Naive thymus-derived CD4-positive, alpha-beta T cell (primary cell): Measurements from ENCODE around the gene SPEM2. TPM values are rescaled to one million over a fixed set of nuclear protein-coding genes. Genes with fewer than 3 reads are reported as not detected.

Experiments
- ATAC-seq: fragments of 150-1000 bp; cut with Tn5 transposase; 2 replicates; pipeline ENCODE4 v1.10.0; 2021; ENCODE audit warnings: mild to moderate bottlenecking, moderate library complexity
- CTCF ChIA-PET: fragments of 350-600 bp; sonication (Branson Sonifier 250); formaldehyde crosslinking; loops from one replicate; lab custom pipeline; 2021; ENCODE audit warnings: antibody characterized with exemption; lab: Charles Lee
- POLR2A ChIA-PET: fragments of 350-600 bp; sonication (Branson Sonifier 250); formaldehyde crosslinking; loops from one replicate; lab custom pipeline; 2021; ENCODE audit warnings: antibody characterized with exemption, inconsistent platforms; lab: Charles Lee
- DNase-seq, 9 donors: peaks; one replicate each; pipeline versions ENCODE4 v3.0.0 to v3.0.0-alpha.2; 2020 to 2022; ENCODE audit warnings: mixed read lengths in 1 of 9
- H3K27ac ChIP-seq: one replicate; pipeline ENCODE4 v1.7.0; 2013; ENCODE audit warnings: mild to moderate bottlenecking, low read depth, low read length, moderate library complexity
- H3K27me3 ChIP-seq, 2 donors: one replicate each; pipeline ENCODE4 v1.7.0; 2013; ENCODE audit warnings: low read length in 2 of 2, mild to moderate bottlenecking in 2 of 2, moderate library complexity in 2 of 2; ENCODE audit not compliant: control insufficient read depth in 2 of 2, insufficient read depth in 2 of 2
- H3K36me3 ChIP-seq, 3 experiments: 1 replicate in 2 of 3; 2 replicates in 1 of 3; pipeline ENCODE4 v1.7.0; 2013; ENCODE audit warnings: low read length in 3 of 3, mild to moderate bottlenecking in 3 of 3, moderate library complexity in 1 of 3; ENCODE audit not compliant: insufficient read depth in 3 of 3, control insufficient read depth in 2 of 3
- H3K4me1 ChIP-seq, 2 donors: one replicate each; pipeline ENCODE4 v1.7.0; 2013; ENCODE audit warnings: low read length in 2 of 2, mild to moderate bottlenecking in 2 of 2, moderate library complexity in 1 of 2; ENCODE audit not compliant: control insufficient read depth in 2 of 2, insufficient read depth in 2 of 2
- H3K4me3 ChIP-seq: 2 replicates; pipeline ENCODE4 v1.7.0; 2013; ENCODE audit warnings: mild to moderate bottlenecking, low read length
- H3K9me3 ChIP-seq, 3 experiments: 1 replicate in 2 of 3; 2 replicates in 1 of 3; pipeline ENCODE4 v1.7.0; 2013; ENCODE audit warnings: low read length in 3 of 3; ENCODE audit not compliant: control insufficient read depth in 2 of 3
- H3K27ac Mint-ChIP-seq, 9 donors: one replicate each; pipeline ENCODE4 v1.8.0; 2020 to 2022; ENCODE audit warnings: mixed read lengths in 9 of 9, mild to moderate bottlenecking in 8 of 9, moderate library complexity in 5 of 9, inconsistent platforms in 2 of 9
- H3K27me3 Mint-ChIP-seq, 5 donors: one replicate each; pipeline ENCODE4 v1.8.0; 2021 to 2022; ENCODE audit warnings: mixed read lengths in 5 of 5, mild to moderate bottlenecking in 1 of 5
- H3K36me3 Mint-ChIP-seq, 5 donors: one replicate each; pipeline ENCODE4 v1.8.0; 2020 to 2022; ENCODE audit warnings: mixed read lengths in 5 of 5, mild to moderate bottlenecking in 3 of 5, inconsistent platforms in 1 of 5
- H3K4me1 Mint-ChIP-seq, 7 donors: one replicate each; pipeline ENCODE4 v1.8.0; 2020 to 2022; ENCODE audit warnings: mixed read lengths in 7 of 7, mild to moderate bottlenecking in 3 of 7, inconsistent platforms in 1 of 7
- H3K4me3 Mint-ChIP-seq, 10 donors: one replicate each; pipeline ENCODE4 v1.8.0; 2020 to 2022; ENCODE audit warnings: mild to moderate bottlenecking in 10 of 10, mixed read lengths in 10 of 10, moderate library complexity in 6 of 10, inconsistent platforms in 2 of 10
- H3K9me3 Mint-ChIP-seq, 11 donors: one replicate each; pipeline ENCODE4 v1.8.0; 2020 to 2022; ENCODE audit warnings: mixed read lengths in 11 of 11, mild to moderate bottlenecking in 4 of 11, inconsistent platforms in 1 of 11, moderate library complexity in 1 of 11
- intact Hi-C, 2 donors: fragments of 100-400 bp; cut with micrococcal nuclease; formaldehyde crosslinking; loops; one replicate each; pipeline ENCODE4 v1.15.1; 2023
- polyA plus RNA-seq, 2 donors: library from polyadenylated mRNA; unstranded; fragments of 300-500 nt; fragmentation: Illumina TruSeq; gene quantifications; one replicate each; pipeline ENCODE4 v1.2.3, GENCODE V29; 2021
- total RNA-seq, 6 experiments: library from RNA in 5 of 6; stranded (reverse) in 5 of 6; gene quantifications; 1 replicate in 5 of 6; 2 replicates in 1 of 6; pipeline ENCODE4 v1.2.3 and lab custom pipeline; 2021 to 2026

The SPEM2 gene
- total and polyA plus RNA-seq, 7 experiments from 2014 or later: not detected

DNA sequence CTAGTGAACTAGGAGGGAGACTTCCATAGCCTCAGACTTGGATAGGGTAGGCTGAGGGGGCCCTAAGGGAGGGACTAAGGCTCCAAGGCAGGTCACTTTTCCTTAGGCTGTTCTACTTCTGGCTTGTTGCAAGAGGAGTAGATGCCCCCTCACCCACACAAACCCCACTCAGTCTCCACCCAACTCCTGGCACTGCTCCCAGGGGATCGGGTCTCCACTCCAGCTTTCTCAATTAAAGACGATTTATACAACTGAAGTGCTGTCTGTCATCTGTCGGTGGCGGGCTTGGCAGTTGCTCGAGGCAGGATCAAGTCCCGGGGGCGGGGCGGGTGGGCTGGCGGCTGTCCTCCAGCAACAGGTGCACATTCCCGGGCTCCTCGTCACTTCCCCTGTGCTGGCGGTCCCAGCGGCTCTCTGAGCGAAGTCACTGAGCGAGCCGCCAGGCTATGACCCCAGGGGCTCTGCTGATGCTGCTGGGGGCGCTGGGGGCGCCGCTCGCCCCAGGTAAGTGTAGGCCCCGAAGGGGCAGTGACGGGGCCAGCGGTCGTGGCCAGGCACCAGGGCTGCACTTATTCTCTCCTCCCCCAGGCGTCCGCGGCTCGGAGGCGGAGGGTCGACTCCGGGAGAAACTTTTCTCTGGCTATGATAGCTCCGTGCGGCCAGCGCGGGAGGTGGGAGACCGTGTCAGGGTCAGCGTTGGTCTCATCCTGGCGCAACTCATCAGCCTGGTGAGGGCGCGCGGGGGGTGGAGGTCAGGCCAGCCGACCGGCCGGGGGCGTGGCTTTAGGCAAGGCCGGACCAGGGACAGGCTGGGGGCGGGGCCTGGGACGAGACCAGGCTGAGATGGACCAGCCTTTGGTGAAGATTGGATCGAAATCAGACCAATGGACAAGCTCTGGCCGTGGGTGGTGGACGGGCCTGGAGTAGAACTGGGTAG lies 19.5 kb downstream of the SPEM2 start, which contains the start of gene CHRNB1:
TSS of gene CHRNB1 (plus strand) at position 380 of the 937 bp plus-strand sequence. CDS start at position 447, 67 bp downstream.
- Mint-ChIP-seq H3K36me3 (peaks cover 0 to 41% (median 6%) of the 10 kb centered on the region in 5 donors), H3K9me3 (peaks cover 0 to 5% (median 0%) of the 10 kb centered on the region in 11 donors), H3K4me3 (peak within 1 kb of the TSS; percentile 75 to 89 (median 84)), H3K27me3 (peaks cover 44 to 68% (median 58%) of the 10 kb centered on the region in 5 donors), H3K27ac (peak within 1 kb of the TSS in 5 of 9 donors; percentile 26 to 90 (median 39)), H3K4me1 (peaks cover 23 to 39% (median 32%) of the 10 kb centered on the region in 7 donors)
- Histone ChIP-seq H3K4me1 (peaks cover 4 to 28% of the 10 kb centered on the region in 2 donors), H3K4me3 (peak within 1 kb of the TSS; percentile 30), H3K27me3 (peaks cover 9 to 34% of the 10 kb centered on the region in 2 donors), H3K36me3 (no peaks in the 10 kb centered on the region), H3K9me3 (no peaks in the 10 kb centered on the region), H3K27ac (no peak within 1 kb of the TSS)
- ChIA-PET CTCF (interaction anchor here (0.8 to 1.5 kb wide), 4 partner anchors 8 to 116 kb away, joined by 3 to 5 read pairs (median 4); no protein-coding TSS in a partner anchor), POLR2A (interaction anchor here (0.6 to 7.5 kb wide), 8 partner anchors 8 to 113 kb away, joined by 3 to 79 read pairs (median 11); partner anchors contain the start of genes POLR2A, TMEM102 and ZBTB4)
- intact Hi-C loops: loop anchor here in 1 of 2 donors (1.0 kb wide), 1 partner anchor 10 kb away; no protein-coding TSS in a partner anchor
- DNase-seq (peak in 2 of 9 donors; percentile 23 to 49), ATAC-seq (peak; percentile 74)

DNA sequence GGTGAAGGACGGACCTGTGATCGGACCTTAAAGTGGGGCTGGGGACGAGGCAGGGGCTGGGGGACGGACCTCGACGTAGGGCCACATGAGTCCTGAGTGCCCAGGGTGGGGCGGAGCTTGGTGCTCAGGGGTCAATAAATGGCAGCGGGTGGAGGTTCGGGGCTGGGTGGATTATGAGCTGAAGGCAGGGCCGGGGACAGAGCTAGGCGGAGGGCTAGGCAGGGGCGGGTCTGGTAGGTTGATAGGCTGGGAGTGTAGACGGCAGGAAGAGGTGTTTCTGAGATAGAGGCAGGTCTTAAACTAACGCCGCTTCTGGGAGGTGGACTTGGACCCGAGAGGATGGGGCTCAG lies 20.2 kb downstream of the SPEM2 start:
- intact Hi-C loops: loop anchor here in 1 of 2 donors (1.0 kb wide), 1 partner anchor 10 kb away; no protein-coding TSS in a partner anchor
- CTCF ChIA-PET: interaction anchor here (0.6 to 1.5 kb wide), 6 partner anchors 8 to 207 kb away, joined by 3 to 5 read pairs (median 3); no protein-coding TSS in a partner anchor
- Mint-ChIP-seq H3K27me3 (peaks cover 39 to 63% (median 52%) of the 10 kb centered on the region in 5 donors), H3K4me3 (peak overlapping the region; percentile 75 to 89 (median 84)), H3K36me3 (peaks cover 0 to 44% (median 6%) of the 10 kb centered on the region in 5 donors), H3K9me3 (peaks cover 0 to 5% (median 0%) of the 10 kb centered on the region in 11 donors), H3K27ac (peak overlapping the region in 5 of 9 donors; percentile 26 to 90 (median 39)), H3K4me1 (peaks cover 19 to 34% (median 26%) of the 10 kb centered on the region in 7 donors)
- ATAC-seq (peak; percentile 77), DNase-seq (peak in 5 of 9 donors; percentile 35 to 52 (median 41))
- Histone ChIP-seq H3K9me3 (no peaks in the 10 kb centered on the region), H3K27ac (no peak overlapping the region), H3K36me3 (no peaks in the 10 kb centered on the region), H3K4me1 (peaks cover 4 to 22% of the 10 kb centered on the region in 2 donors), H3K27me3 (peaks cover 9 to 31% of the 10 kb centered on the region in 2 donors), H3K4me3 (peak overlapping the region; percentile 30)
- POLR2A ChIA-PET: interaction anchor here (0.6 to 7.5 kb wide), 11 partner anchors 9 to 131 kb away, joined by 3 to 79 read pairs (median 3); partner anchors contain the start of genes POLR2A, SENP3, TMEM102 and ZBTB4

DNA sequence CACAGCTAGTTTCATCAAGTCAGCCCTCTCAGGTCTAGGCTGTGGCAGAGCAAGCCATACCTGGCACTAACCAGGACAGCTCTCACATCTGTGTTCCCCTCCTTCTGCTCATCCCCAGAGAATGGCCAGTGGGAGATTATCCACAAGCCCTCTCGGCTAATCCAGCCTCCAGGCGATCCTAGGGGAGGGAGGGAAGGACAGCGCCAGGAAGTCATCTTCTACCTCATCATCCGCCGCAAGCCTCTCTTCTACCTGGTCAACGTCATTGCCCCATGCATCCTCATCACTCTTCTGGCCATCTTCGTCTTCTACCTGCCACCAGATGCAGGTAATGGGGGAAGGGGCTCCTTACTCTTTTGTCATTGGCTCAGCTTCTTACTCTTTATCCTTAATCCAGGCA lies 23.0 kb downstream of the SPEM2 start:
- Histone ChIP-seq H3K4me1 (peaks cover 4 to 17% of the 10 kb centered on the region in 2 donors), H3K27me3 (peaks cover 5 to 17% of the 10 kb centered on the region in 2 donors), H3K9me3 (no peaks in the 10 kb centered on the region), H3K36me3 (no peaks in the 10 kb centered on the region), H3K4me3 (no peak overlapping the region), H3K27ac (no peak overlapping the region)
- peaks cover 0 to 5% (median 0%) of the 10 kb centered on the region in 11 donors for H3K9me3 Mint-ChIP-seq
- peaks cover 24 to 38% (median 30%) of the 10 kb centered on the region in 5 donors for H3K27me3 Mint-ChIP-seq
- CTCF ChIA-PET: interaction anchor here (1.0 kb wide), 1 partner anchor 13 kb away, joined by 3 read pairs; the partner anchor contains the start of gene TMEM102
- H3K4me1 Mint-ChIP-seq: peaks cover 19 to 37% (median 29%) of the 10 kb centered on the region in 7 donors
- intact Hi-C loops: no loop called here
- H3K4me3 Mint-ChIP-seq: no peak overlapping the region
- ATAC-seq (no peak), DNase-seq (no peak)
- peaks cover 0 to 37% (median 6%) of the 10 kb centered on the region in 5 donors for H3K36me3 Mint-ChIP-seq
- POLR2A ChIA-PET: interaction anchor here (5.5 to 6.1 kb wide), 2 partner anchors 12 to 36 kb away, joined by 35 to 43 read pairs; partner anchors contain the start of genes POLR2A and TMEM102
- H3K27ac Mint-ChIP-seq: peak overlapping the region in 1 of 9 donors; percentile 2

DNA sequence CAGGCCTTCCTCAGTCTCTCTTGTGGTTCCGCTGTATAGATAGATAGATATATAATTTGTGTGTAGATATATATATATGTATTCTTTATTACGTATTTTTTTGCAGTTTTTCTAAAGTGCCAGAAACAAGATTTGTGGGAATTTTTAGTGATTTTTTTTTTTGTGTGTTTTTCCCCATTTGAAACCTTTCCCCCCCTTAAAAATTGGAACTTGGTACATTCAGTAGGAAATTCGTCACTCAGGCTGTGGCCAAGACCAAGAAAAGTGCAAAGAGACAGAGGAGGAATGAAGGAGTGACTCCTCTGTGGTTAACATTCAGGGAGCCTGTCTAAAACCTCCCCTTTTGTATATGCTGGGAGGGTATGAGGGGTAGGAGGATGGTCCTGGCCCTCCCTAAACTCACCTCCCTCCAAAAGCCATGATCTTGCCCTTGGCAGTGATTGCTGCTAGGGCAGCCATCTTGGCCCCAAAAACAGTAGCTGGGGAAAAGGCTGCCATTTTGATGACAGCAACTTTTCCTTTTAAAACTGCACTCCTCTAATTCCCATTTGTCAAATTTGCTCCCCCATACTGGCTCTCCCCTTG lies 34.6 kb downstream of the SPEM2 start:
- H3K27me3 Mint-ChIP-seq: no peaks in the 10 kb centered on the region
- intact Hi-C loops: loop anchor here in 1 of 2 donors (5.0 kb wide), 1 partner anchor 68 kb away; the partner anchor contains the start of gene PLSCR3
- ChIA-PET POLR2A (interaction anchor here (0.6 to 13.7 kb wide), 4 partner anchors 16 to 100 kb away, joined by 3 to 199 read pairs (median 12); partner anchors contain the start of genes POLR2A, SLC35G6 and ZBTB4), CTCF (interaction anchor here (0.6 kb wide), 1 partner anchor 669 kb away, joined by 3 read pairs; no protein-coding TSS in a partner anchor)
- peaks cover 0 to 25% (median 4%) of the 10 kb centered on the region in 5 donors for H3K36me3 Mint-ChIP-seq
- Histone ChIP-seq H3K27me3 (no peaks in the 10 kb centered on the region), H3K4me1 (peaks cover 8 to 9% of the 10 kb centered on the region in 2 donors), H3K27ac (no peak overlapping the region), H3K4me3 (no peak overlapping the region), H3K36me3 (peaks cover 0 to 29% (median 5%) of the 10 kb centered on the region in 3 experiments), H3K9me3 (no peaks in the 10 kb centered on the region)
- DNase-seq (no peak), ATAC-seq (no peak)
- H3K27ac Mint-ChIP-seq: peak overlapping the region in 1 of 9 donors; percentile 36
- peaks cover 4 to 31% (median 25%) of the 10 kb centered on the region in 7 donors for H3K4me1 Mint-ChIP-seq
- no peak overlapping the region for H3K4me3 Mint-ChIP-seq
- peaks cover 0 to 4% (median 0%) of the 10 kb centered on the region in 11 donors for H3K9me3 Mint-ChIP-seq

DNA sequence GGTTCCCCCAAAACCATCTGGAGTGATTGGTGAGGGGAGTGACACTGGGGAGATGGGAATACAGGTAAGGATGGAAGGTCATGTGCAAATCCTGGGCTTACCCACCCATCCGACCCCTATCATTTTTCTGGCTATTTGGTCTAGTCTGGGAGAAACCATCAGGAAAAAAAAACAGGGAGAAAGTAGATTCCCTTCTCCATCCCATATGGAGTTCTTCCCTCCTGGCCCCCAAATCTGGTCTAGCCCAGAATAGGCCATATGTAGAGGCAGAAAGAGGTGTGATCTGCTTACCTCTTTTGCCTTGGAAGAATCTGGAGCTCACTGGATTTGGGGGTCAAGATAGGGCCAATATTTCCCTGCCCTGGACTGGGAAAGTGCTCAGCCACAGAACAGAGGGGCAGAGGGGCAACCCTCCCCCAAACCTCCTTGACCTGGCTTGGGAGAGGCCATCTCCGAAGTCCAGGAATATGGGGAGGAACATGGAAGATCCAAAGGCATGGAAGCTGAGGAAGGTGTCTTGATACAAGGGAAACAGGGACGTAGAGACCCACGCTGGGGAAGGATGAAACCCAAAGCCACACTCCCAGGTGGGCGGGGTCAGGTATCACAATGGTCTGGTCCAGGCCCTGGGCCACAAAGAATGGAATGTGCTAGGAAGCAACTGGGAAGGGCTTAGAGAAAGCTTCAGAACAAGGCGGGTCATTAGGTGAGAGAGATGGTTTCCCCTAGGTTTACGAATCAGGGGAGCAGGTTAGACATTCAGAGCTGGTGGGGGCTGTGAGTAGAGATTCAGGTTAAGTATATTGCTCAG lies 35.6 kb downstream of the SPEM2 start:
- peaks cover 0 to 2% (median 0%) of the 10 kb centered on the region in 11 donors for H3K9me3 Mint-ChIP-seq
- no peaks in the 10 kb centered on the region for H3K27me3 Mint-ChIP-seq
- Histone ChIP-seq H3K9me3 (no peaks in the 10 kb centered on the region), H3K36me3 (peaks cover 0 to 36% (median 5%) of the 10 kb centered on the region in 3 experiments), H3K4me1 (peaks cover 8% of the 10 kb centered on the region in 2 donors), H3K4me3 (no peak overlapping the region), H3K27ac (no peak overlapping the region), H3K27me3 (no peaks in the 10 kb centered on the region)
- DNase-seq (no peak), ATAC-seq (no peak)
- ChIA-PET POLR2A (interaction anchor here (0.6 to 13.7 kb wide), 5 partner anchors 15 to 44 kb away, joined by 3 to 199 read pairs (median 8); partner anchors contain the start of genes POLR2A, SLC35G6 and ZBTB4), CTCF (interaction anchor here (0.6 to 0.9 kb wide), 2 partner anchors 23 to 668 kb away, joined by 3 read pairs; no protein-coding TSS in a partner anchor)
- no peak overlapping the region for H3K4me3 Mint-ChIP-seq
- peaks cover 0 to 26% (median 19%) of the 10 kb centered on the region in 7 donors for H3K4me1 Mint-ChIP-seq
- peaks cover 0 to 23% (median 4%) of the 10 kb centered on the region in 5 donors for H3K36me3 Mint-ChIP-seq
- intact Hi-C loops: no loop called here
- H3K27ac Mint-ChIP-seq: peak overlapping the region in 3 of 9 donors; percentile 18 to 84 (median 71)
